GM23338 (cell line): ENCODE data around the gene ZBTB18. TPM values are rescaled to one million over a fixed set of nuclear protein-coding genes. Genes with fewer than 3 reads are reported as not detected.
A peak's percentile ranks its signal among the peaks of the same experiment; 100 is the strongest.

Source experiments
- ATAC-seq: fragments of 200-7000 bp; cut with Tn5 transposase; 3 replicates; pipeline ENCODE4 v1.9.1; 2020
- DNase-seq: peaks from one replicate; pipeline ENCODE4 v3.0.0-alpha.2; 2015; ENCODE audit warnings: low spot score
- H2AFZ ChIP-seq: fragments of 200-600 bp; sonication (generic); 2 replicates; pipeline ENCODE4 v1.8.0; 2016; ENCODE audit warnings: antibody characterized with exemption, mild to moderate bottlenecking, moderate library complexity
- H3F3A ChIP-seq: fragments of 200-600 bp; sonication (generic); replicated peaks from 2 replicates; pipeline ENCODE4 v1.8.0; 2017; ENCODE audit warnings: antibody characterized with exemption, mixed run types, low read depth
- H3K27ac ChIP-seq: fragments of 200-600 bp; sonication (generic); 2 replicates; pipeline ENCODE4 v1.6.1; 2016; ENCODE audit warnings: low read depth
- H3K27me3 ChIP-seq: fragments of 200-600 bp; sonication (generic); 2 replicates; pipeline ENCODE4 v1.8.0; 2016; ENCODE audit warnings: mild to moderate bottlenecking, mixed run types, moderate library complexity; ENCODE audit not compliant: insufficient read depth
- H3K36me3 ChIP-seq: fragments of 200-600 bp; sonication (generic); 2 replicates; pipeline ENCODE4 v1.8.0; 2016; ENCODE audit warnings: mild to moderate bottlenecking; ENCODE audit not compliant: insufficient read depth
- H3K4me1 ChIP-seq: fragments of 200-600 bp; sonication (generic); 2 replicates; pipeline ENCODE4 v1.8.0; 2016; ENCODE audit warnings: mild to moderate bottlenecking, moderate library complexity; ENCODE audit not compliant: insufficient read depth
- H3K4me2 ChIP-seq: fragments of 200-600 bp; sonication (generic); 2 replicates; pipeline ENCODE4 v1.7.1; 2017; ENCODE audit warnings: mixed run types
- H3K4me3 ChIP-seq: fragments of 200-600 bp; sonication (generic); 2 replicates; pipeline ENCODE4 v1.6.1; 2016; ENCODE audit warnings: mixed run types
- H3K79me2 ChIP-seq: fragments of 200-600 bp; sonication (generic); replicated peaks from 2 replicates; pipeline ENCODE4 v1.8.0; 2017; ENCODE audit warnings: mild to moderate bottlenecking; ENCODE audit not compliant: insufficient read depth
- H3K9me2 ChIP-seq: fragments of 200-600 bp; sonication (generic); 2 replicates; pipeline ENCODE4 v1.8.0; 2017; ENCODE audit not compliant: insufficient read depth
- H4K20me1 ChIP-seq: fragments of 200-600 bp; sonication (generic); replicated peaks from 2 replicates; pipeline ENCODE4 v1.8.0; 2017; ENCODE audit warnings: mild to moderate bottlenecking; ENCODE audit not compliant: insufficient read depth
- H3K27ac Mint-ChIP-seq: 2 replicates; pipeline ENCODE4 v1.8.0; 2020; ENCODE audit warnings: inconsistent platforms, mild to moderate bottlenecking, moderate library complexity, mixed read lengths
- H3K27me3 Mint-ChIP-seq: 3 replicates; pipeline ENCODE4 v1.8.0; 2022; ENCODE audit warnings: low read depth, mild to moderate bottlenecking, moderate library complexity, mixed read lengths, inconsistent platforms; ENCODE audit not compliant: insufficient read depth, poor library complexity
- H3K36me3 Mint-ChIP-seq: 3 replicates; pipeline ENCODE4 v1.8.0; 2021; ENCODE audit warnings: low read depth, mild to moderate bottlenecking, inconsistent platforms, moderate library complexity, mixed read lengths
- H3K4me1 Mint-ChIP-seq: 3 replicates; pipeline ENCODE4 v1.8.0; 2020; ENCODE audit warnings: mild to moderate bottlenecking, inconsistent platforms, mixed read lengths
- H3K4me3 Mint-ChIP-seq: 3 replicates; pipeline ENCODE4 v1.8.0; 2021; ENCODE audit warnings: moderate library complexity, mild to moderate bottlenecking, inconsistent platforms, mixed read lengths
- H3K9me3 Mint-ChIP-seq: 3 replicates; pipeline ENCODE4 v1.8.0; 2020; ENCODE audit warnings: moderate library complexity, mild to moderate bottlenecking, inconsistent platforms, mixed read lengths
- CREB1 ChIP-seq: fragments of 250-450 bp; sonication (Bioruptor Pico); IDR thresholded peaks from 2 replicates; pipeline ENCODE4 v1.5.0; 2020; ENCODE audit warnings: low read depth, mild to moderate bottlenecking, moderate library complexity
- CTCF ChIP-seq, 2 experiments: fragments of 200-600 bp in 1 of 2; sonication (generic) in 1 of 2; conservative IDR thresholded peaks; 2 replicates each; pipeline versions ENCODE4 v1.5.1 to v1.6.1; 2016 to 2017; ENCODE audit warnings: antibody characterized with exemption in 2 of 2, low read depth in 2 of 2, mild to moderate bottlenecking in 2 of 2, moderate library complexity in 1 of 2
- ETS1 ChIP-seq: IDR thresholded peaks from 2 replicates; pipeline ENCODE4 v1.6.1; 2016; ENCODE audit warnings: antibody characterized with exemption
- EZH2 ChIP-seq: fragments of 200-600 bp; sonication (generic); IDR thresholded peaks from one replicate; pipeline ENCODE4 v1.8.0; 2017; ENCODE audit warnings: antibody characterized with exemption, mild to moderate bottlenecking, low read depth; ENCODE audit not compliant: unreplicated experiment
- EZH2phosphoT487 ChIP-seq: fragments of 200-600 bp; sonication (generic); IDR thresholded peaks from one replicate; pipeline ENCODE4 v1.8.1; 2018; ENCODE audit warnings: antibody characterized with exemption; ENCODE audit not compliant: unreplicated experiment
- POLR2AphosphoS5 ChIP-seq: IDR thresholded peaks from 2 replicates; pipeline ENCODE4 v1.6.1; 2016; ENCODE audit warnings: antibody characterized with exemption, low read depth
- REST ChIP-seq: IDR thresholded peaks from one replicate; pipeline ENCODE4 v1.6.1; 2018; ENCODE audit warnings: antibody characterized with exemption; ENCODE audit not compliant: unreplicated experiment
- ZNF114 ChIP-seq: fragments of 250-450 bp; sonication (Bioruptor Pico); IDR thresholded peaks from 2 replicates; pipeline ENCODE4 v1.5.0; 2020; ENCODE audit warnings: mild to moderate bottlenecking, moderate library complexity
- ZNF331 ChIP-seq: fragments of 250-450 bp; sonication (Bioruptor Pico); IDR thresholded peaks from 2 replicates; pipeline ENCODE4 v1.5.0; 2020; ENCODE audit warnings: low read depth, mild to moderate bottlenecking, moderate library complexity
- ZNF462 ChIP-seq: fragments of 250-450 bp; sonication (Bioruptor Pico); IDR thresholded peaks from 2 replicates; pipeline ENCODE4 v1.5.0; 2020; ENCODE audit warnings: mild to moderate bottlenecking, moderate library complexity
- polyA plus RNA-seq: library from polyadenylated mRNA; unstranded; fragments of >200 nt; fragmentation: Nextera tagmentation; extraction: Ambion mirVana; gene quantifications from 2 replicates; pipeline ENCODE4 v1.2.1, GENCODE V29; 2016
- total RNA-seq: library from RNA; depleted of rRNA; stranded (reverse); fragments of >200 nt; shearing (Covaris generic); gene quantifications from 2 replicates; pipeline ENCODE4 v1.2.3, GENCODE V29; 2014

ZBTB18 gene
- total and polyA plus RNA-seq, 2 experiments from 2014 or later: 5.5 to 12.2 TPM

GRCh38 chr1:244102468-244102867 lies 51.4 kb downstream of the ZBTB18 start (continued):
- no peak for TF ChIP-seq ZNF331 (CRISPR knock-in tag)
- no peak for TF ChIP-seq ZNF114
- no peak for TF ChIP-seq POLR2AphosphoS5
- no peak for TF ChIP-seq ETS1
- TF ChIP-seq EZH2: no peak
- no peak for TF ChIP-seq REST

- DNase-seq (no peak), ATAC-seq (no peak)
- H3K36me3 ChIP-seq: no peaks in the 10 kb centered on the region
- H3K4me1 ChIP-seq: no peaks in the 10 kb centered on the region
- Mint-ChIP-seq H3K4me3 (no peak overlapping the region), H3K9me3 (no peaks in the 10 kb centered on the region), H3K27ac (no peak overlapping the region), H3K36me3 (no peaks in the 10 kb centered on the region), H3K27me3 (no peaks in the 10 kb centered on the region), H3K4me1 (peaks cover 5% of the 10 kb centered on the region; the same call in 2 of the 3 replicates)
- no peak overlapping the region for H3K4me2 ChIP-seq
- no peaks in the 10 kb centered on the region for H3K79me2 ChIP-seq
- no peak overlapping the region for H3K27ac ChIP-seq
- no peak overlapping the region for H3K4me3 ChIP-seq
- peak overlapping the region; percentile 23; the same call in 1 of the 2 replicates for H2AFZ ChIP-seq
- no peaks in the 10 kb centered on the region for H3K27me3 ChIP-seq
- H3K9me2 ChIP-seq: no peaks in the 10 kb centered on the region
- no peaks in the 10 kb centered on the region for H3F3A ChIP-seq
- H4K20me1 ChIP-seq: no peaks in the 10 kb centered on the region; the same call in 1 of the 2 replicates
- no peak for TF ChIP-seq EZH2
- TF ChIP-seq ETS1: no peak
- TF ChIP-seq EZH2phosphoT487: no peak
- TF ChIP-seq CTCF (conservative IDR thresholded peaks at IDR 0.05; ENCODE audit: low read depth in 2 of 2): no peak
- TF ChIP-seq ZNF462 (CRISPR knock-in tag): no peak
- no peak for TF ChIP-seq POLR2AphosphoS5
- TF ChIP-seq CREB1 (CRISPR knock-in tag): no peak
These were observed 53.4 kb downstream of the ZBTB18 start for GRCh38 chr1:244104309-244105060.
